ENCODE measurements around the gene SERTAD2. TPM values are rescaled to one million over a fixed set of nuclear protein-coding genes. Genes with fewer than 3 reads are reported as not detected.

The SERTAD2 gene
- total RNA-seq, 1 donor, result 7.8 TPM

GRCh38 chr2:64595397-64596176 is 58.1 kb downstream of the SERTAD2 start:
- TF ChIP-seq CTCF (IDR thresholded peaks at IDR 0.05; ENCODE audit: insufficient read depth, low read depth, low read length), result peak; percentile 47
- no peak overlapping the region for H3K4me3 ChIP-seq (ENCODE audit: low read depth, low read length)
- peak; percentile 44 for DNase-seq (ENCODE audit: low read depth)

GRCh38 chr2:64594226-64594989 is 59.3 kb downstream of the SERTAD2 start:
- no peak for DNase-seq (ENCODE audit: low read depth)
- TF ChIP-seq CTCF (IDR thresholded peaks at IDR 0.05; ENCODE audit: insufficient read depth, low read depth, low read length), result no peak
- no peak overlapping the region for H3K4me3 ChIP-seq (ENCODE audit: low read depth, low read length)

- no peak overlapping the region for H3K4me3 ChIP-seq (ENCODE audit: low read depth, low read length)
- TF ChIP-seq CTCF (IDR thresholded peaks at IDR 0.05; ENCODE audit: insufficient read depth, low read depth, low read length), result no peak
- DNase-seq (ENCODE audit: low read depth), result no peak
Measured at GRCh38 chr2:64593035-64593655, 60.6 kb downstream of the SERTAD2 start.

- no peak for TF ChIP-seq CTCF (IDR thresholded peaks at IDR 0.05; ENCODE audit: insufficient read depth, low read depth, low read length)
- DNase-seq (ENCODE audit: low read depth), result no peak
- H3K4me3 ChIP-seq (ENCODE audit: low read depth, low read length), result no peak overlapping the region
Measured at GRCh38 chr2:64591188-64591587, 62.5 kb downstream of the SERTAD2 start.

GRCh38 chr2:64587561-64587960 is 66.2 kb downstream of the SERTAD2 start:
- H3K4me3 ChIP-seq (ENCODE audit: low read depth, low read length), result no peak overlapping the region
- DNase-seq (ENCODE audit: low read depth), result no peak
- TF ChIP-seq CTCF (IDR thresholded peaks at IDR 0.05; ENCODE audit: insufficient read depth, low read depth, low read length), result no peak

GRCh38 chr2:64586883-64587481 is 66.7 kb downstream of the SERTAD2 start:
- peak; percentile 59 for DNase-seq (ENCODE audit: low read depth)

More at GRCh38 chr2:64586883-64587481, 66.7 kb downstream of the SERTAD2 start:
- peak; percentile 70 for TF ChIP-seq CTCF (IDR thresholded peaks at IDR 0.05; ENCODE audit: insufficient read depth, low read depth, low read length)
- H3K4me3 ChIP-seq (ENCODE audit: low read depth, low read length), result no peak overlapping the region
